ENCODE measurements around the gene PODNL1. TPM values are rescaled to one million over a fixed set of nuclear protein-coding genes. Genes with fewer than 3 reads are reported as not detected.

PODNL1 gene
- total RNA-seq, 1 donor from 2014 or later, result not detected

- Mint-ChIP-seq H3K4me1 (ENCODE audit: low read depth) (peaks cover 3% of the 10 kb centered on the region), H3K4me3 (ENCODE audit: low read depth) (no peak overlapping the region), H3K36me3 (ENCODE audit: insufficient read depth) (peaks cover 4% of the 10 kb centered on the region), H3K27me3 (peaks cover 14% of the 10 kb centered on the region), H3K27ac (no peak overlapping the region), H3K9me3 (ENCODE audit: low read depth) (no peaks in the 10 kb centered on the region)
- TF ChIP-seq CTCF (IDR thresholded peaks at IDR 0.05; ENCODE audit: unreplicated experiment), result no peak
- no peak for DNase-seq (ENCODE audit: low spot score, unreplicated experiment)
Observed at GRCh38 chr19:13932911-13933393, 5.3 kb downstream of the PODNL1 start.

- DNase-seq (ENCODE audit: low spot score, unreplicated experiment), result no peak
Observed at GRCh38 chr19:13932149-13932637, 6.0 kb downstream of the PODNL1 start.

GRCh38 chr19:13931391-13932148 lies 6.6 kb downstream of the PODNL1 start:
- Mint-ChIP-seq H3K27ac (no peak overlapping the region), H3K27me3 (peaks cover 11% of the 10 kb centered on the region), H3K4me1 (ENCODE audit: low read depth) (peaks cover 2% of the 10 kb centered on the region), H3K36me3 (ENCODE audit: insufficient read depth) (peaks cover 9% of the 10 kb centered on the region), H3K4me3 (ENCODE audit: low read depth) (no peak overlapping the region), H3K9me3 (ENCODE audit: low read depth) (no peaks in the 10 kb centered on the region)
- no peak for DNase-seq (ENCODE audit: low spot score, unreplicated experiment)
- no peak for TF ChIP-seq CTCF (IDR thresholded peaks at IDR 0.05; ENCODE audit: unreplicated experiment)

More at GRCh38 chr19:13932149-13932637, 6.0 kb downstream of the PODNL1 start:
- H3K27ac Mint-ChIP-seq, result no peak overlapping the region
- H3K9me3 Mint-ChIP-seq (ENCODE audit: low read depth), result no peaks in the 10 kb centered on the region
- no peak overlapping the region for H3K4me3 Mint-ChIP-seq (ENCODE audit: low read depth)
- H3K27me3 Mint-ChIP-seq, result peaks cover 11% of the 10 kb centered on the region
- H3K36me3 Mint-ChIP-seq (ENCODE audit: insufficient read depth), result peaks cover 6% of the 10 kb centered on the region
- peaks cover 2% of the 10 kb centered on the region for H3K4me1 Mint-ChIP-seq (ENCODE audit: low read depth)
- no peak for TF ChIP-seq CTCF (IDR thresholded peaks at IDR 0.05; ENCODE audit: unreplicated experiment)

- H3K4me1 Mint-ChIP-seq (ENCODE audit: low read depth), result peaks cover 2% of the 10 kb centered on the region
- no peak overlapping the region for H3K4me3 Mint-ChIP-seq (ENCODE audit: low read depth)
- no peak overlapping the region for H3K27ac Mint-ChIP-seq
- DNase-seq (ENCODE audit: low spot score, unreplicated experiment), result no peak
- no peaks in the 10 kb centered on the region for H3K9me3 Mint-ChIP-seq (ENCODE audit: low read depth)
- TF ChIP-seq CTCF (IDR thresholded peaks at IDR 0.05; ENCODE audit: unreplicated experiment), result no peak
- peaks cover 11% of the 10 kb centered on the region for H3K27me3 Mint-ChIP-seq
- peaks cover 13% of the 10 kb centered on the region for H3K36me3 Mint-ChIP-seq (ENCODE audit: insufficient read depth)
Observed at GRCh38 chr19:13930402-13930801, 7.8 kb downstream of the PODNL1 start.

- H3K4me1 Mint-ChIP-seq (ENCODE audit: low read depth), result peaks cover 2% of the 10 kb centered on the region
- no peak overlapping the region for H3K4me3 Mint-ChIP-seq (ENCODE audit: low read depth)
- H3K27me3 Mint-ChIP-seq, result peaks cover 11% of the 10 kb centered on the region
- no peak overlapping the region for H3K27ac Mint-ChIP-seq
- no peak for TF ChIP-seq CTCF (IDR thresholded peaks at IDR 0.05; ENCODE audit: unreplicated experiment)
- peaks cover 17% of the 10 kb centered on the region for H3K36me3 Mint-ChIP-seq (ENCODE audit: insufficient read depth)
- no peak for DNase-seq (ENCODE audit: low spot score, unreplicated experiment)
- no peaks in the 10 kb centered on the region for H3K9me3 Mint-ChIP-seq (ENCODE audit: low read depth)
Observed at GRCh38 chr19:13929956-13930355, 8.3 kb downstream of the PODNL1 start.
